H1 (cell line): ENCODE results near the gene MYH10. TPM values are rescaled to one million over a fixed set of nuclear protein-coding genes. Genes with fewer than 3 reads are reported as not detected.

Experiments
- CTCF ChIA-PET: fragments of 300-600 bp; sonication (Branson Sonifier 250); formaldehyde crosslinking; loops from one replicate; lab custom pipeline; 2021; ENCODE audit not compliant: partially characterized antibody; lab: Charles Lee
- POLR2A ChIA-PET: fragments of 300-600 bp; sonication (Branson Sonifier 250); formaldehyde crosslinking; loops from one replicate; lab custom pipeline; 2021; ENCODE audit warnings: inconsistent platforms; ENCODE audit not compliant: partially characterized antibody; lab: Charles Lee
- DNase-seq, 2 experiments: peaks; one replicate each; pipeline versions ENCODE4 v3.0.0 to v3.0.0-alpha.2; 2010 to 2022; ENCODE audit warnings: low spot score in 2 of 2, low read depth in 1 of 2, mixed read lengths in 1 of 2
- FAIRE-seq: peaks from 2 replicates; lab custom pipeline; 2011; peaks lifted over from hg19 to GRCh38; lab: Jason Lieb, UNC
- H2AFZ ChIP-seq: 2 replicates; pipeline ENCODE4 v1.8.1; 2012; ENCODE audit warnings: low read length, inconsistent platforms
- H2AK5ac ChIP-seq: 2 replicates; pipeline ENCODE4 v1.6.1; 2013; ENCODE audit warnings: low read depth, low read length
- H2BK120ac ChIP-seq: replicated peaks from 2 replicates; pipeline ENCODE3; 2013; ENCODE audit warnings: low read depth, low read length, inconsistent platforms
- H2BK12ac ChIP-seq: 2 replicates; pipeline ENCODE4 v1.6.1; 2013; ENCODE audit warnings: low read depth, low read length
- H2BK15ac ChIP-seq: 2 replicates; pipeline ENCODE4 v1.6.1; 2013; ENCODE audit warnings: low read length
- H2BK20ac ChIP-seq: 2 replicates; pipeline ENCODE4 v1.6.1; 2013; ENCODE audit warnings: low read length
- H2BK5ac ChIP-seq: 2 replicates; pipeline ENCODE4 v1.6.1; 2013; ENCODE audit warnings: low read depth, low read length
- H3K14ac ChIP-seq: 2 replicates; pipeline ENCODE4 v1.6.1; 2013; ENCODE audit warnings: inconsistent platforms; ENCODE audit not compliant: insufficient read length
- H3K18ac ChIP-seq: 2 replicates; pipeline ENCODE4 v1.6.1; 2013; ENCODE audit warnings: low read length; ENCODE audit errors: extremely low read depth
- H3K23ac ChIP-seq: 2 replicates; pipeline ENCODE4 v1.6.1; 2013; ENCODE audit warnings: inconsistent platforms; ENCODE audit not compliant: insufficient read length
- H3K23me2 ChIP-seq: 2 replicates; pipeline ENCODE4 v1.6.1; 2013; ENCODE audit warnings: low read depth, low read length
- H3K27ac ChIP-seq: 2 replicates; pipeline ENCODE4 v1.6.1; 2011; ENCODE audit warnings: low read depth, low read length, inconsistent platforms
- H3K27me3 ChIP-seq, 4 experiments: replicated peaks in 1 of 4; 1 replicate in 1 of 4; 2 replicates in 3 of 4; pipeline versions ENCODE4 v1.6.1 to v1.8.1; 2011 to 2013; ENCODE audit warnings: low read length in 3 of 4, mild to moderate bottlenecking in 3 of 4, inconsistent platforms in 2 of 4, mixed read lengths in 2 of 4, moderate library complexity in 1 of 4; ENCODE audit not compliant: control insufficient read depth in 3 of 4, insufficient read depth in 3 of 4; ENCODE audit errors: extremely low read depth in 1 of 4
- H3K36me3 ChIP-seq, 4 experiments: 2 replicates each; pipeline versions ENCODE4 v1.6.1 to v1.8.1; 2011 to 2013; ENCODE audit warnings: mild to moderate bottlenecking in 4 of 4, low read length in 3 of 4, moderate library complexity in 2 of 4, control low read depth in 1 of 4, inconsistent platforms in 1 of 4; ENCODE audit not compliant: insufficient read depth in 4 of 4, control insufficient read depth in 2 of 4
- H3K4ac ChIP-seq: replicated peaks from 2 replicates; pipeline ENCODE3; 2013; ENCODE audit warnings: low read length, low read depth, mixed read lengths, inconsistent platforms; ENCODE audit not compliant: insufficient read length
- H3K4me1 ChIP-seq, 4 experiments: replicated peaks in 1 of 4; 1 replicate in 1 of 4; 2 replicates in 3 of 4; pipeline versions ENCODE4 v1.6.1 to v1.8.1; 2011 to 2013; ENCODE audit warnings: low read length in 3 of 4, inconsistent platforms in 2 of 4, mixed read lengths in 1 of 4; ENCODE audit not compliant: insufficient read depth in 4 of 4, control insufficient read depth in 3 of 4
- H3K4me2 ChIP-seq, 2 experiments: 2 replicates each; pipeline versions ENCODE4 v1.6.1 to v1.8.1; 2011 to 2013; ENCODE audit warnings: low read depth in 2 of 2, low read length in 2 of 2, control low read depth in 1 of 2, inconsistent platforms in 1 of 2, mild to moderate bottlenecking in 1 of 2; ENCODE audit not compliant: insufficient read depth in 1 of 2
- H3K4me3 ChIP-seq, 4 experiments: fragments of 200-600, 300-600 bp in 1 of 4; sonication (generic), shearing (Covaris generic), sonication (Bioruptor Twin) in 1 of 4; 2 replicates each; pipeline versions ENCODE4 v1.5.1 to v1.8.1; 2011 to 2016; ENCODE audit warnings: low read length in 4 of 4, low read depth in 3 of 4, control low read depth in 2 of 4, inconsistent platforms in 2 of 4, mild to moderate bottlenecking in 2 of 4, mixed read lengths in 1 of 4, moderate library complexity in 1 of 4; ENCODE audit not compliant: insufficient read depth in 2 of 4; ENCODE audit errors: extremely low read depth in 1 of 4
- H3K56ac ChIP-seq: replicated peaks from 2 replicates; pipeline ENCODE3; 2013; ENCODE audit warnings: low read depth, mild to moderate bottlenecking, mixed read lengths, low read length, inconsistent platforms; ENCODE audit not compliant: insufficient read length
- H3K79me1 ChIP-seq: 2 replicates; pipeline ENCODE4 v1.6.1; 2013; ENCODE audit warnings: low read depth, low read length, control low read depth
- H3K79me2 ChIP-seq, 2 experiments: 2 replicates each; pipeline versions ENCODE4 v1.6.1 to v1.8.1; 2012 to 2013; ENCODE audit warnings: low read length in 2 of 2, mild to moderate bottlenecking in 2 of 2, inconsistent platforms in 1 of 2; ENCODE audit not compliant: insufficient read depth in 2 of 2, control insufficient read depth in 1 of 2
- H3K9ac ChIP-seq, 4 experiments: replicated peaks in 1 of 4; 1 replicate in 1 of 4; 2 replicates in 3 of 4; pipeline versions ENCODE4 v1.6.1 to v1.8.1; 2011 to 2013; ENCODE audit warnings: low read depth in 3 of 4, low read length in 3 of 4, control low read depth in 2 of 4, mild to moderate bottlenecking in 2 of 4, moderate library complexity in 2 of 4, inconsistent platforms in 1 of 4; ENCODE audit errors: extremely low read depth in 1 of 4
- H3K9me3 ChIP-seq, 2 experiments: 2 replicates each; pipeline versions ENCODE4 v1.6.1 to v1.8.1; 2012 to 2013; ENCODE audit warnings: mild to moderate bottlenecking in 2 of 2, moderate library complexity in 2 of 2, control low read depth in 1 of 2, inconsistent platforms in 1 of 2, low read depth in 1 of 2, low read length in 1 of 2, mixed read lengths in 1 of 2; ENCODE audit not compliant: insufficient read depth in 2 of 2
- H4K20me1 ChIP-seq, 2 experiments: replicated peaks in 1 of 2; 2 replicates each; pipeline versions ENCODE3 to v1.8.1; 2011 to 2013; ENCODE audit warnings: inconsistent platforms in 2 of 2, low read length in 2 of 2, mild to moderate bottlenecking in 1 of 2; ENCODE audit not compliant: insufficient read depth in 2 of 2, control insufficient read depth in 1 of 2
- H4K5ac ChIP-seq: 2 replicates; pipeline ENCODE4 v1.6.1; 2013; ENCODE audit warnings: low read length, low read depth, mixed read lengths, inconsistent platforms; ENCODE audit not compliant: insufficient read length
- H4K8ac ChIP-seq: 2 replicates; pipeline ENCODE4 v1.8.0; 2013; ENCODE audit warnings: mild to moderate bottlenecking, moderate library complexity, low read length, inconsistent platforms; ENCODE audit not compliant: insufficient read depth; ENCODE audit errors: extremely low read depth
- H4K91ac ChIP-seq: replicated peaks from 2 replicates; pipeline ENCODE3; 2013; ENCODE audit warnings: low read length, mixed read lengths, inconsistent platforms; ENCODE audit not compliant: insufficient read length
- BACH1 ChIP-seq: IDR thresholded peaks from 2 replicates; pipeline ENCODE4 v1.6.1; 2012; ENCODE audit warnings: low read length, improper control_type of control experiment
- BRCA1 ChIP-seq: IDR thresholded peaks from 2 replicates; pipeline ENCODE4 v1.6.1; 2012; ENCODE audit warnings: low read depth, low read length, improper control_type of control experiment
- FOSL1 ChIP-seq: IDR thresholded peaks from 2 replicates; pipeline ENCODE4 v1.6.1; 2011; ENCODE audit warnings: mild to moderate bottlenecking, low read depth, low read length, moderate library complexity; ENCODE audit not compliant: insufficient read depth
- POLR2AphosphoS5 ChIP-seq: IDR thresholded peaks from 2 replicates; pipeline ENCODE4 v1.6.1; 2011; ENCODE audit warnings: low read depth, low read length
- SAP30 ChIP-seq: fragments of 300-600 bp; sonication (generic); IDR thresholded peaks from 2 replicates; pipeline ENCODE4 v1.7.1; 2012; ENCODE audit warnings: low read length, moderate library complexity, mild to moderate bottlenecking, inconsistent platforms; ENCODE audit not compliant: insufficient read depth, insufficient replicate concordance
- TCF12 ChIP-seq: IDR thresholded peaks from 2 replicates; pipeline ENCODE4 v1.6.1; 2011; ENCODE audit warnings: low read depth, mild to moderate bottlenecking, low read length
- WGBS, 2 experiments: shearing (Covaris generic) in 1 of 2; methylation state at CpG; one replicate each; pipeline versions ENCODE4 v1.1.6 to v1.1.7; 2013 to 2015; ENCODE audit warnings: low lambda C conversion rate in 2 of 2, mixed read lengths in 2 of 2, inconsistent platforms in 1 of 2, low coverage in 1 of 2, missing lambda C conversion rate in 1 of 2; ENCODE audit not compliant: insufficient replicate concordance in 2 of 2, insufficient coverage in 1 of 2, insufficient read length in 1 of 2; ENCODE audit errors: extremely low coverage in 1 of 2, missing lambda C conversion rate in 1 of 2; 5-methylcytosine and 5-hydroxymethylcytosine counted together
- polyA plus RNA-seq, 7 experiments: library from polyadenylated mRNA; depleted of rRNA in 3 of 7; stranded (reverse) in 5 of 7; unstranded in 2 of 7; fragments of >200 nt in 5 of 7; fragments of 200-250 nt in 2 of 7; gene quantifications; 1 replicate in 5 of 7; 2 replicates in 1 of 7; 4 replicates in 1 of 7; pipeline versions ENCODE4 v1.2.1 to v1.2.3, GENCODE V29; 2011 to 2013; ENCODE audit warnings: missing spikeins in 2 of 7, mixed read lengths in 2 of 7
- total RNA-seq: library from RNA; stranded (reverse); fragmentation: NEBNext Ultra II Directional; extraction: Animal tissue kit (Norgen Biotek cat#: 25700); gene quantifications from 2 replicates; pipeline ENCODE4 v1.2.1, GENCODE V29; 2021

Gene MYH10
- total and polyA plus RNA-seq, 2 of the 8 experiments (the other 6 are each of a cell fraction or from before 2014, with no cell fraction given) = 64.1 to 289 TPM

DNA sequence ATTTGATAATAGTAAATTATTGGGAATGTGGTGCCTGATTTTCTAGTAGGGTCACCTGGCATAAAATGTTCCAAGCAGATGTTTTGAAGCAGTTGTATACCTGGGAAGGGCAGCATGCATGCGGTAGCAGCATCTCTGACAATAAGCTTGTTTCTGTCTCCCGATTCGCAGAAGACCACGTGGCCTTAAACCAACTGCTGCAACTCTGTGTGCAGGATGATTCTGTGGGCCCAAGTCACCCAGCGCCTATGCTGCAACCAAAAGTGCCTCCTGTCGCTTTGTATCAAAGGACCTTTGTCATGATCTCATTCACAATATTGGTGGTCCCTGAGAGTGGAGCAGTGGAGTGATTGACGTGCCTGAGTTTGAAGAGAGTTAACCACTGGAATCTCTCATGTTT, 186.8 kb downstream of the MYH10 start:
- H3K4me2 ChIP-seq = no peak overlapping the region
- no peak overlapping the region for H2BK15ac ChIP-seq
- no peaks in the 10 kb centered on the region for H3K79me1 ChIP-seq
- no peak overlapping the region for H3K9ac ChIP-seq
- no peak overlapping the region for H2BK120ac ChIP-seq
- H3K79me2 ChIP-seq = peaks cover 0 to 32% of the 10 kb centered on the region in 2 experiments; a peak in 2 of 4 replicates
- no peak overlapping the region for H2AFZ ChIP-seq
- TF ChIP-seq FOSL1 (no peak), TCF12 (no peak), BACH1 (no peak), SAP30 (no peak), BRCA1 (no peak), POLR2AphosphoS5 (no peak)
- ChIA-PET CTCF (interaction anchor here (0.8 kb wide), 2 partner anchors 161 to 285 kb away, joined by 3 read pairs; no protein-coding TSS in a partner anchor), POLR2A (no interaction called here)
- FAIRE-seq (no peak), DNase-seq (no peak)
- no peak overlapping the region for H4K8ac ChIP-seq
- H4K5ac ChIP-seq = no peak overlapping the region
- no peak overlapping the region for H3K4me3 ChIP-seq
- peaks cover 3 to 15% (median 5%) of the 10 kb centered on the region in 4 experiments; a peak in 6 of 8 replicates for H3K36me3 ChIP-seq
- H3K23me2 ChIP-seq = no peaks in the 10 kb centered on the region
- no peaks in the 10 kb centered on the region for H3K27me3 ChIP-seq
- H2BK5ac ChIP-seq = no peak overlapping the region
- H2BK20ac ChIP-seq = no peak overlapping the region
- no peak overlapping the region for H3K56ac ChIP-seq
- no peak overlapping the region for H3K14ac ChIP-seq
- no peak overlapping the region for H2AK5ac ChIP-seq
- peaks cover 0 to 2% of the 10 kb centered on the region in 2 experiments for H4K20me1 ChIP-seq
- H2BK12ac ChIP-seq = no peak overlapping the region
- H3K27ac ChIP-seq = no peak overlapping the region
- H3K4ac ChIP-seq = no peak overlapping the region
- no peaks in the 10 kb centered on the region for H3K4me1 ChIP-seq
- H3K9me3 ChIP-seq = no peaks in the 10 kb centered on the region
- no peak overlapping the region for H4K91ac ChIP-seq
- no peak overlapping the region for H3K23ac ChIP-seq
- WGBS, 2 experiments = 93% methylated on average over 7 of the region's 7 CpGs; no CpG with 5 or more reads in 1 of the 2 experiments
- no peak overlapping the region for H3K18ac ChIP-seq
